ENCODE measurements around the gene CYFIP2. TPM values are rescaled to one million over a fixed set of nuclear protein-coding genes. Genes with fewer than 3 reads are reported as not detected.

Gene CYFIP2
- total RNA-seq, 1 experiment from 2014 or later, result 95.3 TPM

- H3K27ac Mint-ChIP-seq, result no peak overlapping the region
- peaks cover 11% of the 10 kb centered on the region for H3K36me3 Mint-ChIP-seq
- ATAC-seq (peak; percentile 52), DNase-seq (ENCODE audit: low spot score) (no peak)
- H3K9me3 Mint-ChIP-seq, result no peaks in the 10 kb centered on the region
- peaks cover 16% of the 10 kb centered on the region for H3K4me1 Mint-ChIP-seq
- TF ChIP-seq ERG (CRISPR knock-in tag; IDR thresholded peaks at IDR 0.05), result no peak
- no peak for TF ChIP-seq OVOL2 (CRISPR knock-in tag; IDR thresholded peaks at IDR 0.05; ENCODE audit: borderline replicate concordance)
- no peak for TF ChIP-seq HMGA2 (CRISPR knock-in tag; IDR thresholded peaks at IDR 0.05)
- no peak for TF ChIP-seq JUN (CRISPR knock-in tag; IDR thresholded peaks at IDR 0.05)
- TF ChIP-seq ZNF532 (CRISPR knock-in tag; IDR thresholded peaks at IDR 0.05; ENCODE audit: borderline replicate concordance), result no peak
- no peak for TF ChIP-seq MLX (CRISPR knock-in tag; IDR thresholded peaks at IDR 0.05)
- TF ChIP-seq GABPB1 (CRISPR knock-in tag; IDR thresholded peaks at IDR 0.05), result no peak
- TF ChIP-seq SP1 (CRISPR knock-in tag; conservative IDR thresholded peaks at IDR 0.05), result no peak
- TF ChIP-seq SOX15 (CRISPR knock-in tag; IDR thresholded peaks at IDR 0.05), result no peak
- TF ChIP-seq ZNF121 (CRISPR knock-in tag; IDR thresholded peaks at IDR 0.05), result no peak
- no peak for TF ChIP-seq CDX4 (CRISPR knock-in tag; IDR thresholded peaks at IDR 0.05; ENCODE audit: borderline replicate concordance)
- no peak for TF ChIP-seq ZNF512 (CRISPR knock-in tag; IDR thresholded peaks at IDR 0.05; ENCODE audit: borderline replicate concordance)
- no peak for TF ChIP-seq E2F5 (CRISPR knock-in tag; IDR thresholded peaks at IDR 0.05)
- no peak for TF ChIP-seq IRF1 (CRISPR knock-in tag; IDR thresholded peaks at IDR 0.05)
- no peak for TF ChIP-seq MYBL2 (CRISPR knock-in tag; IDR thresholded peaks at IDR 0.05)
- TF ChIP-seq FOXP1 (CRISPR knock-in tag; IDR thresholded peaks at IDR 0.05; ENCODE audit: borderline replicate concordance), result no peak
- no peak for TF ChIP-seq KAT7 (CRISPR knock-in tag; IDR thresholded peaks at IDR 0.05; ENCODE audit: borderline replicate concordance)
- no peak for TF ChIP-seq TEAD4 (CRISPR knock-in tag; IDR thresholded peaks at IDR 0.05)
- TF ChIP-seq GTF2I (CRISPR knock-in tag; conservative IDR thresholded peaks at IDR 0.05), result no peak
- TF ChIP-seq ZNF423 (CRISPR knock-in tag; IDR thresholded peaks at IDR 0.05), result no peak
- H3K4me3 Mint-ChIP-seq, result no peak overlapping the region
- H3K27me3 Mint-ChIP-seq (ENCODE audit: low read depth), result no peaks in the 10 kb centered on the region; the same call in 1 of the 2 replicates
- POLR2A ChIA-PET, result interaction anchor here (0.6 kb wide), 1 partner anchor 456 kb away, joined by 3 read pairs; no protein-coding TSS in a partner anchor
- CTCF ChIA-PET, result interaction anchor here (0.7 kb wide), 1 partner anchor 199 kb away, joined by 3 read pairs; no protein-coding TSS in a partner anchor
Observed at GRCh38 chr5:157369507-157369906, 103.6 kb downstream of the CYFIP2 start.

Data from WTC11 (cell line).